SH-SY5Y (cell line): Measurements from ENCODE around the gene COX19.

Source experiments
- GATA2 ChIP-seq: IDR thresholded peaks from 2 replicates; pipeline ENCODE4 v1.6.1; 2011; ENCODE audit warnings: mild to moderate bottlenecking, low read depth, low read length
- GATA3 ChIP-seq: IDR thresholded peaks from 2 replicates; pipeline ENCODE4 v1.6.1; 2011; ENCODE audit warnings: low read depth, mild to moderate bottlenecking, low read length, moderate library complexity

- TF ChIP-seq GATA2 = no peak
- TF ChIP-seq GATA3 = no peak
Measured at GRCh38 chr7:967361-968082, 7.8 kb downstream of the COX19 start.
